Tibial artery (tissue), 4 donors: ENCODE measurements around the gene TMTC4.
A peak's percentile ranks its signal among the peaks of the same experiment; 100 is the strongest.

ENCODE experiments used
- DNase-seq, 2 donors: peaks; one replicate each; pipeline ENCODE4 v3.0.0-alpha.2; 2019
- H3K27ac ChIP-seq, 2 donors: fragments of 200-600 bp; sonication (generic) in 1 of 2; 1 replicate in 1 of 2; 2 replicates in 1 of 2; pipeline ENCODE4 v1.5.1; 2018 to 2019; ENCODE audit warnings: mild to moderate bottlenecking in 1 of 2
- H3K27me3 ChIP-seq, 2 donors: fragments of 200-600 bp; sonication (generic) in 1 of 2; one replicate each; pipeline versions ENCODE4 v1.5.1 to v1.6.0; 2016 to 2019
- H3K36me3 ChIP-seq, 3 donors: fragments of 200-600 bp; sonication (generic) in 2 of 3; one replicate each; pipeline ENCODE4 v1.5.1; 2016 to 2019; ENCODE audit warnings: mild to moderate bottlenecking in 2 of 3
- H3K4me1 ChIP-seq, 4 donors: fragments of 200-600 bp; sonication (generic) in 2 of 4; 1 replicate in 3 of 4; 2 replicates in 1 of 4; pipeline ENCODE4 v1.5.1; 2016 to 2019
- H3K4me3 ChIP-seq, 2 donors: fragments of 200-600 bp; sonication (generic) in 1 of 2; 1 replicate in 1 of 2; 2 replicates in 1 of 2; pipeline ENCODE4 v1.5.1; 2018 to 2019; ENCODE audit warnings: mild to moderate bottlenecking in 2 of 2
- H3K9me3 ChIP-seq, 3 donors: fragments of 200-600 bp; sonication (generic) in 1 of 3; one replicate each; pipeline ENCODE4 v1.5.1; 2016 to 2019
- CTCF ChIP-seq, 2 experiments: fragments of 200-600 bp in 1 of 2; fragments of 450-650 bp in 1 of 2; IDR thresholded peaks; one replicate each; pipeline ENCODE4 v1.5.1; 2017 to 2019; ENCODE audit warnings: antibody characterized with exemption in 2 of 2, mild to moderate bottlenecking in 1 of 2, moderate library complexity in 1 of 2
- intact Hi-C: fragments of 100-400 bp; cut with DNase I; formaldehyde crosslinking; loops from one replicate; pipeline ENCODE4 v1.15.0; 2023; ENCODE audit warnings: low total_unique reads

TMTC4 gene

GRCh38 chr13:100674572-100674871 is at the start of gene TMTC4:
Gene TMTC4, minus strand, starts transcription at chr13:100674795. Its CDS starts 4,433 bp downstream, at chr13:100670362.
- Histone ChIP-seq H3K4me1 (peaks cover 0 to 20% (median 13%) of the 10 kb centered on the region in 4 donors), H3K4me3 (peak within 1 kb of the TSS; percentile 89 to 94), H3K27ac (peak within 1 kb of the TSS; percentile 74 to 84), H3K9me3 (no peaks in the 10 kb centered on the region), H3K27me3 (no peaks in the 10 kb centered on the region), H3K36me3 (no peaks in the 10 kb centered on the region)
- intact Hi-C loops = loop anchor here (10.0 kb wide), 1 partner anchor 720 kb away; no protein-coding TSS in a partner anchor
- DNase-seq = no peak
- TF ChIP-seq CTCF (IDR thresholded peaks at IDR 0.05) = no peak

GRCh38 chr13:100722517-100722916 is 47.9 kb upstream of the TMTC4 start:
- TF ChIP-seq CTCF (IDR thresholded peaks at IDR 0.05) = no peak
- no peaks in the 10 kb centered on the region for H3K4me1 ChIP-seq
- H3K36me3 ChIP-seq = no peaks in the 10 kb centered on the region
- peaks cover 0 to 6% of the 10 kb centered on the region in 2 donors for H3K27me3 ChIP-seq
- no peak for DNase-seq
- intact Hi-C loops = no loop called here
- no peak overlapping the region for H3K4me3 ChIP-seq
- no peaks in the 10 kb centered on the region for H3K9me3 ChIP-seq
- H3K27ac ChIP-seq = no peak overlapping the region

- DNase-seq = peak in 1 of 2 donors; percentile 35
- intact Hi-C loops = no loop called here
- no peaks in the 10 kb centered on the region for H3K9me3 ChIP-seq
These were observed 47.4 kb upstream of the TMTC4 start for GRCh38 chr13:100721885-100722512.

GRCh38 chr13:100715604-100716003 is 41.0 kb upstream of the TMTC4 start:
- intact Hi-C loops = no loop called here

More at GRCh38 chr13:100721885-100722512, 47.4 kb upstream of the TMTC4 start:
- Histone ChIP-seq H3K27me3 (peaks cover 0 to 6% of the 10 kb centered on the region in 2 donors), H3K4me1 (no peaks in the 10 kb centered on the region), H3K4me3 (no peak overlapping the region), H3K36me3 (no peaks in the 10 kb centered on the region), H3K27ac (no peak overlapping the region)
- peak in 1 of 2 experiments; percentile 33 for TF ChIP-seq CTCF (IDR thresholded peaks at IDR 0.05)

GRCh38 chr13:100714478-100714877 is 39.9 kb upstream of the TMTC4 start:
- H3K4me1 ChIP-seq = no peaks in the 10 kb centered on the region
- H3K4me3 ChIP-seq = no peak overlapping the region
- TF ChIP-seq CTCF (IDR thresholded peaks at IDR 0.05) = no peak
- H3K36me3 ChIP-seq = no peaks in the 10 kb centered on the region
- no peak overlapping the region for H3K27ac ChIP-seq
- intact Hi-C loops = no loop called here
- DNase-seq = no peak
- no peaks in the 10 kb centered on the region for H3K9me3 ChIP-seq
- no peaks in the 10 kb centered on the region for H3K27me3 ChIP-seq

More at GRCh38 chr13:100715604-100716003, 41.0 kb upstream of the TMTC4 start:
- Histone ChIP-seq H3K4me1 (no peaks in the 10 kb centered on the region), H3K9me3 (no peaks in the 10 kb centered on the region), H3K4me3 (no peak overlapping the region), H3K27ac (no peak overlapping the region), H3K27me3 (no peaks in the 10 kb centered on the region), H3K36me3 (no peaks in the 10 kb centered on the region)
- DNase-seq = no peak
- no peak for TF ChIP-seq CTCF (IDR thresholded peaks at IDR 0.05)
